HT-29 (cell line): ENCODE results near the gene RAD51B. TPM values are rescaled to one million over a fixed set of nuclear protein-coding genes. Genes with fewer than 3 reads are reported as not detected.

Experiments used
- DNase-seq: peaks from one replicate; pipeline ENCODE4 v3.0.0-alpha.2; 2015; ENCODE audit warnings: low spot score
- total RNA-seq: library from RNA; depleted of rRNA; stranded (reverse); fragments of >200 nt; shearing (Covaris generic); gene quantifications from 2 replicates; pipeline ENCODE4 v1.2.3, GENCODE V29; 2014

Gene RAD51B
- total RNA-seq, 1 experiment from 2014 or later, result 5.9 TPM

DNA sequence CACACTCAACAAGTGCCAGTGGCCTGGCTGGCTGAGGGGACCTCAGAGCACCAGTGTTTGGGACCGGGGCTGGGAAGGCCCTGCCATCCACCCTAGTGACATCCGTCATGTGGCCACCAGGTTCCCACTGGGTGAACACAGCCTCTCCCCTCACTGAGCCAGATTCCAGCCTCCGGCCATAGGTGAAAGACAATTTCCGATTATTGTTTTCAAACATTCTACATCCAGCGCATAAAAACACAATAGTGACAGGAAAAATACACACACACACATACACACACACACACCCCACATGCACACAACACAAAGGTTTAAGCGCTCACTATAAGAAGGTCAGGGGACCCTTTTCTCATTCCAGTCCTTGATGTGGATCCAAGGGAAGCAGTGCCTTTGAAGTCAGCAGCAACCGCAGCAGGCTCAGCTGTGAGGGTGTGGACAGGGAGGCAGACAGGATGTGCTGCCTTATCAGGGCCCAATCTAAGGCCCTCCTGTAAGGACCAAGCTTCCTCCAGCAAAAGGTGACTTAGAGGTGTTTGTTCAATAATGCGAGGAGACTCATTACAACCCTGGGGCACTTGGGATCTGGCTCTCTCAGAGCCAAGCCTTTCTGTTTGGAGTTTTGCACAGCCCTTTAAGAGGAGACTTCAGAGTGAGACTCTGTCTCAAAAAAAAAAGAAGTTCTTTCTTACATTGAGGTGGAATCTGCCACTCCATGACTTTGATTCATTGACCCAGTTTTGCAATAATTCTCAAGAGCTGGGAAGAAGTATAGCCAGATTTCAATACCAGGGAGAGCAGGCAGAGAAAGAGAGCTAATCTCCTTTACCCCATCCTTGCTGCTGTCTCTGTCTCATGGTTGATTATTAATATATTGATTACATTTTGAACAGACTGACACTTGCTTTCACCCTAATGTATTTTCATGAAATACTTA lies 745.5 kb downstream of the RAD51B start:
- no peak for DNase-seq

DNA sequence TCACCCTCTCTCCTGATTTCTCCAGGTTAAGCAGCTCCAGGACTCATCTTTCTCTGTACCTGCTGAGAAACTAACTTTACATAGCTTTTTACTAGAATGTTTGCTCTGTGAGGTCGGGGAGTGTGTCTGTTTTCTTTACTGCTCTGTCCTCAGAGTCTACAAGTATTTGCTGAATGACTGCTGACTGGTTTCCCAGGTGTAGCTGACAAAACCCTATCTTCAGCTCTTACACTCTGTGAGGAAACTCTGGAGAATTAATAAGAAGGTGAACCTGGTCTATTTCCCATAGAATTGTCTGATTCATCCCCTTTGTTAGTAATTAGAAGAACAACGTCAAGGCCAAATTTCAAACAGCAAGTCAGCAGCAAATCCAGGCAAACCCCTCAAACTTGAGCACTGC lies 746.5 kb downstream of the RAD51B start:
- no peak for DNase-seq

DNA sequence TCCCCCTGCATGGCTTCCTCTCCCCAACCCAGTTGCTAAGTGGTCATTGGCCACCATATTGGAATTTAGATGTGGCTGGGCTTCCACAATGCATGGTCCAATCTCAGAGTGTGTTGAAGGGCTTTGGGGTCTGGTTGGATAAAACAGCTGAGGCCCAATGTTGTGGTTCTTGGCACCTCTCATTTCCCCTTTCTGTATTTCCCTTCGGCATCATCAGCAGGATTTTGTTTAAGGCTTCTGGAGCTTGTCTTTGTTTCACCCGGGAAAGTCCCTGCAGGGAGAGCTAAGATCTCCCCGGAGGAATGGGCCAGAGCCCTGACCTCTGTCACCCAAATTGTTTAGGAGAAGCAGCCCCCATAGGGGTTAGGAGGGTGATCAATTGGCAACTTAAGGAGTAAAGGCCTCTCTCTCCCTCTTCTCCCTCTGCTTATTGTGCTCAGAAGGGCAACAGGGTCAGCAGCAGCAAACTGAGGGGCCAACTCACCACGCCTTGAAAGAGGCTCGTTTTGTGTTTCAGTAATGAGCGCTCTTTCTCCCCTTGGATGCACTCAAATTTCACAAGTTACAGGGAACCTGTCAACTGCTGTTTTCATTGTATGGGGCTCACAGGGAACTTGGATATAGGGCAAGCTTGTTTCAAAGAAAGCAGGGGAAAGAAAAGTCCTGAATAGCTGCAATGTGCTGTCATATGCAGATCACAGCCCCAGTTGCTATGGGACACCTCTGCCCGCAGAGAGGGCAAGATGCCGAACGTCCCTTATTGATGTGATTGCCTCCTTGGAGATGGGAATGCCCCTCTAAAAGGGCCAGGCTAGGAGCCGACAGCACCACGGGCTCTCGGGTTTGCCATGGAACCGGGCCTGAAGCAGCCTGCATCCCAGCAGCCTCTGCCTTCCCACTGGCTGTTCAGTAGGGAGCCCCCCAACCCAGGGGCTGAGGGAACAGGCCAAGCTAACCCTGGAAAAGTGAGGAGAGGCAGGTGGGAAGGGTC lies 749.6 kb downstream of the RAD51B start:
- no peak for DNase-seq

DNA sequence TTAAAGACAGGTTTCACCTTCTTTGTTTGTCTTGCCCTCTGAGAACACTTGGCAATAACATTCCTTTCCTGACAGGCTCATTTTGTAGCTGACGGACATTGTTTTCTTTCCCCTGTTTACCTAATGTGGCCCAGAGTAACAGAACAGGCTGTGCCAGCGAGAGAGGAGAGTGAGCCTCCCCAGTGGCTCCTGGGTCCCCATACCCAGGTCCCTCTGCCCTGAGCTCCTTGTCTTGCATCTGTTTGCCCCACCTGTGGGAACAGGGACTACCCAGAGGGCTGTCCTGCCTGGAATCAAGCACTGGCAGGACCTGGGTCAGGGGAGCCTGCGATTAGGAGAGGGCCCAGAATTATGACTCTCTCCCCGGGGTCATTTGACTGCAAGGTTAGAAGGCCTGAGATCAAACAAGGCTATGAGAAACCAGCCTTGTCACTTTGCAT lies 750.4 kb downstream of the RAD51B start:
- no peak for DNase-seq

DNA sequence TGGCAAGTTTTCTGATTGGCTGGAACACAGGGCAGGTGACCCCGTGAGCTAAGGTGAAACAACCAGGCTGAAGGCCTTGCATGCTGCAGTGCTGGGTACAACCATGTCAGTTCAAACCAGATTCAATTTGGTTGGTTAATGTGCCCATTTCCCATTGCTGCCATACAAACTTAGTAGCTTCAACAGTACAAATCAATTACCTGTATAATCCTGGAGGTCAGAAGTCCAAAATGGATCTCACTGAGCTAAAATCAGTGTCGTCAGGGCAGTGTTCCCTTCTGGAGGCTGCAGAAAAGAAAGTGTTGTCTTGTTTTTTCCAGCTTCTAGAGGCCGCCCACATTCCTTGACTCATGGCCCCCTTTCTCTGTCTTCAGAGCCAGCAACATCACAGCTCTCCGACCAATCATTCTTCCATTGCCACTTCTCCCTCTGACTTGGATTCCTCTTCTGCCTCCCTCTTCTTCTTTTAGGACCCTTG lies 751.6 kb downstream of the RAD51B start:
- no peak for DNase-seq

DNA sequence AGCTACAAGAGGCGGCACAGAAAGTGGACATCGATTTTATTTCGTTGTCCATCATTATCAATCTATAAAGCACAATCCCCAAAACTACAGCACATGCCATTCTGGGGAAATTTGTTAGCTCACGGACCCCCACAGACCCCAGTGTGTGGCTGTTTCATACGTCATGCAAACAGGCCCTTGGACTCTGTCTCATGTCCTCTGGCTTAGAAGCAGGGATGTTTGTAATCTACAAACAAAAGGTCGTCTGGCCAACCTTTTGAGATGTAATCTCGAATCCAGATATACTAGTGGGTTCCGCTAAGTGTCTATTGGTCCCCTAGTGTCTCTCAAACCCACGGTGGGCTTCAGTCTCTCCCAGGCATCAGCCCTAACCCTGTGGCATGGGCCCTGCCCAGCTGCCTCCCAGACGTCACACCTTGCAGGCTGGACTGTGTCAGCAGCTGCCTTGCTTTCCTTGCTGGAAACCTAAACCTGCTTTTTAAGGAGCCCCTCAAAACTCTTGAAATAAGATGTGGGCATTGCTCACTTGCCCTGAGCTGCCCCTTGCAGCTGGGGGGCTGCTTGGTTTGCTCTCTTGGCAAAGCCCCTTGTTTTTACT lies 752.4 kb downstream of the RAD51B start:
- no peak for DNase-seq

DNA sequence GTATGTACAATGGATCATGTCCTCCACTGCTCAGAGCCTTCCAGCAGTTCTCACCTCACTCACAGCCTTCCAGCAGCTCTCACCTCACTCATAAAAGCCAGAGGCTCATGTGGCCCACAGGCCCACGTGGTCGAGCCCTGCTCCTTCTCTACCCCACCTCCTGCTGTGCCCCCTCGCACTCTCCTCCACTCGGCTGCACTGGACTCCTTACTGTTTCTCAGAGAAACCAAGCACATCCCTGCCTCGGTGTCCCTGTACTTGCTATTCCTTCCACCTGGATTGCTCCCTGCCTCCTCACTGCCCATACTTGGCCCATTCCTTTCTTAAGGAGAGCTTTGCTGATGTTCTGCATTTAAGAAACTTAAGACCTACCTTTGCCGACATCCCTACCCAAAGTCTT lies 753.5 kb downstream of the RAD51B start:
- no peak for DNase-seq

DNA sequence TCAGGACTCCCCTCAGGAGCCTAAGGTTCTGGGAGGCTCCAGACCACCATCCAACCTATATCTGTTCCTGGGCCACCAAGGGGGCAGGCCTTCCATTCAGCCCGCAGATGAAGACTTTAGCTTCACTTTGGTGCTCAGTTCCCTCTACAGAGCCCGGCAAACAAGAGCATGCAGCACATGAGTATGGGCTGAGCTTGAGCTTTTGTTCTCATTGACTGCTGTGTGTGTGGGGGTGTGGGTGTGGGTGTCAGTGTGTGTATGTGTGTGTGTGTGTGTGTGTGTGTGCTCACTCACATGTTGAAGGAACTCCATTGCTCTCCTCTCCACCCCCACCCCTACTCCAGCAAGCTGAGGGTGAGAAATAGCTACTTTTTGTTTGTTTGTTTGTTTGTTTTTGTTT lies 754.1 kb downstream of the RAD51B start:
- no peak for DNase-seq

DNA sequence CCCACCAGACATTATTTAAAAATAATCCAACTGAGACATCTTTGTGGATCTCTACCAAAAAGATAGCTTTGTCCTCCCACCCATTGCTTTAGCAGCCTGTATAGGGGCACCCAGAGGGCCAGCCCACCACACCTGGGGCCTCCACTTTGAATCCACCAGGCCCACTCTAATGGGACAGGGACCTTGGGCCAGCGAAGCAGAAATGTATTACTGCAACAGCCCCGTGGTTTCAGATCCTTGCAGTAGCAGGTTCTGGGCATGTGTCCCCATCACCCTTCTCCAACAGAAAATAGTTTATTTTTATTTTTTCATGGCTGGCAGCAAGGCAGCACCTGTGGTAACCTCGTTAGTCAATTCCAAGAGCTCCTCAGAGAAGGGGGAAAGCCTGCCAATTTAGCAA lies 754.9 kb downstream of the RAD51B start:
- DNase-seq, result no peak

DNA sequence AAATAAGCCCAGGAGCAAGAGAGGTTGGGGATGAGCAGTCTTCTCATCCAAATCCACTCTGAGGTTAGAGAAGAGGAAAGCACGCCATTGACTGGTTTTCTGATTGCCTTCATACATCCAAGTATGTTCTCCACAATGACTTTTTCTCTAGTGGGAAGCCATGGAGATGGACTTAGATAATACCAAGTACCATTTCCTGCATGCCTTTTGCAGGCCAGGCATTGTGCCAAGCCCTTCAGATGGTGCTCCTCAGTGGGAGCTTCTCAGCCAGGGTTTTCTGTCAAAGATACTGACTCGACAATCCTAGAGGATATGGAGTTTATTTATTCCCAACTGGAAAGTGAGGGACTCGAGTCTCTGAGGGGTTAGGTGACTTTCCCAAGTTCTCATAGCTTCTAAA lies 755.3 kb downstream of the RAD51B start:
- no peak for DNase-seq

DNA sequence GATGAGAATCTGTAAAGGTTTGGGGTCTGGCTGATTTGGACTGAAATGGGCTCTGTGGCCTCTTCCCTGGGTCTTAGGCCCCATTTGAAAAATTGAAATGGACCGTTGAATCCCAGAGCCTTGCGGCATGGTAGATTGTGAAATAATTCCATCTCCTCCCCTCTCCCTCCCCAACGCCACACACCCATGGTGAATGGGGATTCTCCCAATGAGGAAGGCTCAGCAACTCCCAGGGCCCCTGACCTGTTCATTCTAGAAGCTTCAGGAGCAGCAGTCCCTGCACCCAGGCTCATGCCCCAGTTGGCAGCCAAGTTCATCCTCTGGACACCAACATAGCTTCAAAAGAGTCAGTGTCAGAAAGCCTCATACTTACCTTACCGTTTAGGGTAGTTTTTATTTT lies 755.8 kb downstream of the RAD51B start:
- no peak for DNase-seq

DNA sequence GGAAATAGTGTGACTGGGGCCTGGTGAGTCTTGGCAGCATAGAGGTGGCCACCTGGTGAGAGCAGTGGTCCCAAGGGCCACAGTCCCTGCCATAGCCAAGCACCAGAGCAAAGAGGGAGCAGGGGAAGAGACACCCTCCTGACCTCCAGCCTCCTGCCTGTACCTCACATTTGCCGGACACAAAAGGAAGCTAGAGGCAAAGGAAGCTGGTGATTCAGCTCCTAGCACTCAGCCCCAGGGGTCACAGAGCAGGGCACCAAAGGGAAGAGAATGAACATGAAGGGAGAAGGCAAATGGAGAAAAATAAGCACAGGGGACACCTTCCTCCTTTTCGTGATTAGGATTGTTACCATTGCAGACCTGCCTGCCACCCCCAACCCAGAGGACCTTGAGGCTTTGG lies 756.5 kb downstream of the RAD51B start:
- no peak for DNase-seq

DNA sequence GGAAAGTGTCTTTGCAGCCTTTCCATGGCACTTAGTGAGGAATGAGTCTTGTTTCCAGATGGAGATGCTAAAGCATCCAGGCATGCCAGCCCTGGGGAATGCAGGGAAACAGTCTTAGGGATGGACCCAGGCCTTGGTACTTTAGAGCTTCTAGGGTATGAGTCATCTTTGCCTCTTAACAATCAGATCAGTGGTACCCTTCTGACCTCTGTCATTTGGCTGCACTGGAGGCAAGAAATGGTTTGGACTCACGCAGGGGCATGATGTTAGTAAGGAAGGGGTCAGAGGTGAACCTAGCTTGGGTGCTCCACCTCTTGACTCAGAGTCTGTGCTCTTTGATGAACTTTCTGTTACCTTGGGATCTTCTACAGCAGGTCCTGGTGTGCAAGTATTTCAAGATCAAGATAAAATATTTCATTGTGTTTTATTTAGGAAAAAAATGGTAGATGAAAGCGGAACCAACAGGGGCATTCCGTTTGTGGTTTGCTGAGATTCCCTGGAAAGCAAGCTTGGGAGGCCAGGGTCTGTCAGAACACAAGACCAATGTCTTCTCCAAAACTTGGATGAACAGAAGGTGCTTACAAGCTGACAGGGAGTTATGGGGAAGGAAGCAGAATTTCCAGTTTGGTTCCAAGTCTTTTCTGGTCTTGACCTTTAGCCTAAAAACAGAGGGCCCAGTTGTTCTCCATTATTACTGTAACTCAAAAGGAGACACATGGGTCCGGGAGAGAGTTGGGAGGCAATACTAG lies 757.1 kb downstream of the RAD51B start:
- peak; percentile 73 for DNase-seq

DNA sequence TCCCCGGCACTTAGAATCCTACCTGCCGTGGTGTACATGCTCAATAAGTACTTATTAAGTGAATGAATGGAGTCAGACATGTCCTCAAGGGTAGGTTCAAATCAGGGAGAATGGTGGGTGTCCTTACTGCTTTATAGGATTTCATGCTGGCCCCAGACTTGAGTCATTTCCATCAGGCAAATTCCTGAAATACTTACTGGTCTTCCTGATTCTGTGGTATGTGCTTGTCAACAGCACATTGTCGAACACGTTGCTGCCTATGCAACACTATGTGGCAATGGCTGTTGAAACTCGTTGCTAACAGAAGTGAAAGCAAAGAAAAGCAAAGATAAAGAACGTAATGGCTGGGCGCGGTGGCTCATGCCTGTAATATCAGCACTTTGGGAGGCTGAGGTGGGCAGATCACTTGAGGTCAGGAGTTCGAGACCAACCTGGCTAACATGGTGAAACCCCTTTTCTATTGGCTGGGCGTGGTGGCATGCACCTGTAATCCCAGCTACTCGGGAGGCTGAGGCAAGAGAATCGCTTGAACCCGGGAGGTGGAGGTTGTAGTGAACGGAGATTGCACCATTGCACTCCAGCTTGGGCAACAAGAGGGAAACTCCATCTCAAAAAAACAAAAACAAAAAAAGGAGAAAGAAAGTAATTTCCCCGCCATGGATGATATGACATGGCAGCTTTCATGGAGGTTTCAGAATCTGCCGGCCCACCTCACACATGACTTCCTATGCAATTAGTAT lies 758.4 kb downstream of the RAD51B start:
- peak; percentile 56 for DNase-seq

DNA sequence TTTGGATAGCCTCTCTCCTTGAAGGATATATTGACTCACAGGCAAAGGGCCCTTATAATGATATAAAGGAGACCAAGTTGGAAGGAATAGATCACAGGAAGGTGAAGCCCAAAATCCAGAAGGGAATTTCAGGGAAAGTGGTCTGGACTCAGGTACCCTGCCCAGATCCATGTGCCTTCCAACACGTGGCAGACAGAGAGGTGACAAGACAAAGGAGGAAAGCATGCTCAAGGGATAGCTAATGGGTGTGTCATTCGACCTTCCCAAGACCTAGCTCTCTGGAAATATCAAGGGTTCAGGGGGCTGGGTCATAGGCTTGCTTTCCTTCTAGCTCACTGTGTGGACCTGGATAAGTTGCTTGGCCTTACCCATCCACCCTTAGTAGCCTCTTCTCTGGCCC lies 759.0 kb downstream of the RAD51B start:
- DNase-seq, result no peak

DNA sequence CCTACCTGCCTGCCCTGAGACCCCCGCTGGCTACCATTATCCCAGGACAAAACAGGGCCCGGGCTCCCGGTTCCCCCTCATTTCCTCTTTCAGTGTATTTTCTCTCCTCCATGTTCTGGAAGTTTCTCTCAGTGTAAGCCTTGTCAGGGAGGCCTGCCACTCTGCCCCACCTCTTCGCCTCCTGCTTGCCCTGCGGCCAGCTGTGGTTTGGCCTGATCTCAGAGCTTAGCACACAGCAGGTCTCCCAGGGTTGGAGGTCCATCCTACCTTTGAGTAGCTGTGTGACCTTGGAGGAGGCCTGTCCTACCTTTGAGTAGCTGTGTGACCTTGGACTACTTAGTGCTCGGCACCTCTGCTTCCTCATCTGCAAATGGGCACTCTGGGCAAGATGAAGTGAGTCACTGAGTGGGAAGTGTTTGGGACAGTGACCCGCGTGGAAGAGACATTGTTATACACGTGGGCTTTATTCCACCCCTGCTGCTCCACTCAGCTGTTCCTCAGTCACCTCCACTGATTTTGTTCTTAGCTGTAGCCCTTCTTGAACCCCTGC lies 760.6 kb downstream of the RAD51B start:
- DNase-seq, result no peak

DNA sequence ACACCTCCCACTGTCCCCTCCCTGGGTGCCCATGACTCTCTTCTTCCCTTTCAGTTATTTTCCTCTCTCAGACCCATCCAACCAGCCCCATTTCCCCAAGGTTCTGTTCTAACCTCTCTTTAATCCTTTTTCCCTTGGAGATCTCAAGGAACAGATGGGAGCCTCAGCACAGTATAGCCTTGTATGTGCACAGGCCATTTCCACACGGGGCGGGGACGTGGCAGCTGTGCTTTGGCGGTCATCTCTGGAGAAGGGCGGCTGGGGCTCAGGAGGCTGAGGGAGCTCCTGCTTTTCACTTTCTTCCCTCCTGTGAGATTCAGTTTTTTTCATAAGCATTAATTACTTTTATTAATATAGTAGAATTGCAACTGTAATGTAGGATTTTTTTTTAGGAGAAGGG lies 761.1 kb downstream of the RAD51B start:
- no peak for DNase-seq

DNA sequence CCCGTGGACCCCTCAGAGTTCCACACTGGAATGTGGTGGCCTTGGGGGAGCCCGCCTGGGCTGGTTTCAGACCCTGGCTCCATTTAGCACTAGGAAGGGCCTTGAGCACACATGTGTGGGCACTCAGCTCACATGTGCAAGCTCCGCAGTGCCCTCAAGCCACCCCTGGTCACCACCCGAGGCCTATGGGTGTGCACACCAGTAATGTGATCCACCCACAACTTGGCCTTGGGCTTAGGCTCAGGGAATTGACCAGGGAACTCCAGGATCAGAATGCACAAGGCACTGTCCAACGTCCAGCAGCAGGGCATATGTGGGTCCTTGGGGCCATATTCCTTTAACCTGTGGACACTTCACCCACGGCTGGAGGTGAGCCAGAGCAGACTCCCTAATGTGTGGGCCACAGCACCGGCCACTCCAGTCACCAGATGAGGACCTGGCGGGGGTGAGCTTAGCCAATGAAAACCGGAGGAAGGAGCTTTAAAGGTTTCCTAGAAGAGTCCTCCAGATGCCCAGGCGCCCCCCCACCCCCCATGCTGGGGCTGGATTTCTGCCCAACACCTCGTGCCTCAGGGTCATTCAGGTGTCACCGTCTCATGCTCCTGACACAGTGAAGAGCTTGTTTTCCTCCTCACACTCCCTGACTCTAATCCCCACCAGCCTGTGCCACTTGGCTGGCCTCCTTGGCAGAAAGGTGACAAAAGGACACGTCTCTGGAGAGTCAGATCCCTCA lies 764.1 kb downstream of the RAD51B start:
- DNase-seq, result no peak

DNA sequence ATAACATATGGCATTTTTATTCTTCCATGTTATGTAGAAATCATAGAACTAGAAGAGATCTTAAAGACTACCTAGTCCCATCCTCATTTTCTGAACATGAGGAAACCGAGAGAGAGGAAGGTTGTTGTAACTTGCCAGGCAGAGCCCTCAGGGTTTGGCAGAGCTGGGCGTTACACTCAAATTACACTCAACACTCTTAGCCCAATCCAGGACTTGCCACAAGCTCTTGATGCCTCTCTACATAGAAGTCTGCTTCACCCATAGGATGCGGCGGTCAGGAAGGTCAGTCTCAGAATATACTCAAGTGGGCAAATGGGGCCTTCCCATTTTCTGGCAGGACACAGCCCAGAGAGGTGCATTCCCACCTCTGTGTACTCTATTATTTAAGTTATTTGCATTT lies 765.2 kb downstream of the RAD51B start:
- DNase-seq, result no peak
